HG02852 (cell line): ENCODE measurements around the gene ZNF511.
"Not testable (repeated sequence)": the region's sequence is repeated elsewhere in the genome, so short reads cannot be mapped to it uniquely, and the experiment has no call there.

Source experiments
- ATAC-seq: cut with Tn5 transposase; IDR thresholded peaks from one replicate; pipeline ENCODE4 v1.9.1; 2021; ENCODE audit warnings: mild to moderate bottlenecking, moderate library complexity; ENCODE audit not compliant: unreplicated experiment

The ZNF511 gene

GRCh38 chr10:133308421-133309099 is at the start of gene ZNF511, which contains the start of gene TUBGCP2:
Gene ZNF511 (plus strand): TSS chr10:133308914. CDS start chr10:133308944, 30 bp downstream.
Gene TUBGCP2 (minus strand): TSS chr10:133308872. CDS start chr10:133302941, 5,931 bp downstream.
- ATAC-seq: peak; percentile 78

GRCh38 chr10:133259602-133259989 is 49.1 kb upstream of the ZNF511 start:
- ATAC-seq: no peak

- ATAC-seq: peak; percentile 37
These were observed 47.6 kb upstream of the ZNF511 start for GRCh38 chr10:133260895-133261725.

- ATAC-seq: peak; percentile 60
These were observed 46.9 kb upstream of the ZNF511 start for GRCh38 chr10:133261726-133262325.

GRCh38 chr10:133262696-133263095 is 46.0 kb upstream of the ZNF511 start:
- no peak for ATAC-seq

GRCh38 chr10:133263674-133264073 is 45.0 kb upstream of the ZNF511 start:
- no peak for ATAC-seq

- ATAC-seq: no peak
These were observed 44.3 kb upstream of the ZNF511 start for GRCh38 chr10:133264461-133264860.

- ATAC-seq: not testable (repeated sequence)
These were observed 43.7 kb upstream of the ZNF511 start for GRCh38 chr10:133265052-133265451.

GRCh38 chr10:133266056-133266795 is 42.5 kb upstream of the ZNF511 start:
- no peak for ATAC-seq

GRCh38 chr10:133267293-133267692 is 41.4 kb upstream of the ZNF511 start:
- no peak for ATAC-seq

GRCh38 chr10:133267829-133268228 is 40.9 kb upstream of the ZNF511 start:
- no peak for ATAC-seq

- ATAC-seq: no peak
These were observed 40.2 kb upstream of the ZNF511 start for GRCh38 chr10:133268532-133268931.

GRCh38 chr10:133269367-133269766 is 39.3 kb upstream of the ZNF511 start:
- ATAC-seq: no peak

GRCh38 chr10:133270204-133270603 is 38.5 kb upstream of the ZNF511 start:
- ATAC-seq: no peak

GRCh38 chr10:133270773-133271297 is 37.9 kb upstream of the ZNF511 start:
- ATAC-seq: no peak

- no peak for ATAC-seq
These were observed 37.0 kb upstream of the ZNF511 start for GRCh38 chr10:133271521-133272300.

- no peak for ATAC-seq
These were observed 36.3 kb upstream of the ZNF511 start for GRCh38 chr10:133272301-133272963.

GRCh38 chr10:133272964-133273420 is 35.7 kb upstream of the ZNF511 start:
- no peak for ATAC-seq

GRCh38 chr10:133273534-133274143 is 35.1 kb upstream of the ZNF511 start:
- no peak for ATAC-seq
